GM10266 (cell line): ENCODE data around the gene TNS3.

ENCODE experiments used
- DNase-seq: peaks from one replicate; pipeline ENCODE4 v3.0.0; 2012; ENCODE audit errors: extremely low spot score
- CTCF ChIP-seq: IDR thresholded peaks from 2 replicates; pipeline ENCODE4 v1.5.1; 2012; ENCODE audit warnings: mild to moderate bottlenecking, low read depth; ENCODE audit not compliant: control insufficient read depth, insufficient read depth; ENCODE audit errors: missing control alignments

TNS3 gene

GRCh38 chr7:47291461-47292081 is 290.3 kb downstream of the TNS3 start:
- peak; percentile 69 for DNase-seq
- no peak for TF ChIP-seq CTCF

GRCh38 chr7:47290867-47291266 is 291.0 kb downstream of the TNS3 start:
- DNase-seq = no peak
- TF ChIP-seq CTCF = no peak

GRCh38 chr7:47290466-47290865 is 291.4 kb downstream of the TNS3 start:
- no peak for DNase-seq
- no peak for TF ChIP-seq CTCF

GRCh38 chr7:47288060-47288459 is 293.9 kb downstream of the TNS3 start:
- TF ChIP-seq CTCF = no peak
- no peak for DNase-seq

- no peak for DNase-seq
- TF ChIP-seq CTCF = no peak
These were observed 295.9 kb downstream of the TNS3 start for GRCh38 chr7:47285860-47286491.

- DNase-seq = no peak
- TF ChIP-seq CTCF = no peak
These were observed 296.9 kb downstream of the TNS3 start for GRCh38 chr7:47284691-47285635.
